Hepatocyte (in vitro differentiated cells): Measurements from ENCODE around the gene STX7.

Source experiments
- EZH2 ChIP-seq: fragments of 200-600 bp; sonication (generic); IDR thresholded peaks from 2 replicates; pipeline ENCODE4 v1.6.1; 2016; ENCODE audit warnings: antibody characterized with exemption, mild to moderate bottlenecking, borderline replicate concordance
- TF ChIP-seq, protein P1 (sequence below): fragments of 200-600 bp; sonication (generic); IDR thresholded peaks from 2 replicates; pipeline ENCODE4 v1.5.1; 2016; ENCODE audit warnings: antibody characterized with exemption, mild to moderate bottlenecking; ENCODE audit not compliant: poor library complexity

- TF ChIP-seq, protein P1, sequence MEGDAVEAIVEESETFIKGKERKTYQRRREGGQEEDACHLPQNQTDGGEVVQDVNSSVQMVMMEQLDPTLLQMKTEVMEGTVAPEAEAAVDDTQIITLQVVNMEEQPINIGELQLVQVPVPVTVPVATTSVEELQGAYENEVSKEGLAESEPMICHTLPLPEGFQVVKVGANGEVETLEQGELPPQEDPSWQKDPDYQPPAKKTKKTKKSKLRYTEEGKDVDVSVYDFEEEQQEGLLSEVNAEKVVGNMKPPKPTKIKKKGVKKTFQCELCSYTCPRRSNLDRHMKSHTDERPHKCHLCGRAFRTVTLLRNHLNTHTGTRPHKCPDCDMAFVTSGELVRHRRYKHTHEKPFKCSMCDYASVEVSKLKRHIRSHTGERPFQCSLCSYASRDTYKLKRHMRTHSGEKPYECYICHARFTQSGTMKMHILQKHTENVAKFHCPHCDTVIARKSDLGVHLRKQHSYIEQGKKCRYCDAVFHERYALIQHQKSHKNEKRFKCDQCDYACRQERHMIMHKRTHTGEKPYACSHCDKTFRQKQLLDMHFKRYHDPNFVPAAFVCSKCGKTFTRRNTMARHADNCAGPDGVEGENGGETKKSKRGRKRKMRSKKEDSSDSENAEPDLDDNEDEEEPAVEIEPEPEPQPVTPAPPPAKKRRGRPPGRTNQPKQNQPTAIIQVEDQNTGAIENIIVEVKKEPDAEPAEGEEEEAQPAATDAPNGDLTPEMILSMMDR = no peak
- TF ChIP-seq EZH2 = no peak
Measured at GRCh38 chr6:132471787-132472186, 41.1 kb downstream of the STX7 start.
